GM06990 (cell line): ENCODE results near the gene AKAP6.

Experiments
- DNase-seq: peaks from one replicate; pipeline ENCODE4 v3.0.0-alpha.2; 2011; ENCODE audit not compliant: insufficient read length; ENCODE audit errors: extremely low read depth
- H3K27me3 ChIP-seq: replicated peaks from 2 replicates; pipeline ENCODE4 v1.6.0; 2011; ENCODE audit warnings: low read length; ENCODE audit not compliant: control insufficient read depth, insufficient read depth
- H3K36me3 ChIP-seq: 2 replicates; pipeline ENCODE4 v1.5.1; 2011; ENCODE audit warnings: low read length; ENCODE audit not compliant: control insufficient read depth, insufficient read depth
- H3K4me3 ChIP-seq: replicated peaks from 2 replicates; pipeline ENCODE4 v1.5.1; 2011; ENCODE audit warnings: low read depth, mild to moderate bottlenecking, control low read depth, low read length
- TF ChIP-seq, protein P1 (sequence below): IDR thresholded peaks from 2 replicates; pipeline ENCODE4 v1.5.1; 2011; ENCODE audit warnings: low read length, control low read depth, mild to moderate bottlenecking, inconsistent platforms; ENCODE audit not compliant: insufficient read depth, poor library complexity, severe bottlenecking

AKAP6 gene

DNA sequence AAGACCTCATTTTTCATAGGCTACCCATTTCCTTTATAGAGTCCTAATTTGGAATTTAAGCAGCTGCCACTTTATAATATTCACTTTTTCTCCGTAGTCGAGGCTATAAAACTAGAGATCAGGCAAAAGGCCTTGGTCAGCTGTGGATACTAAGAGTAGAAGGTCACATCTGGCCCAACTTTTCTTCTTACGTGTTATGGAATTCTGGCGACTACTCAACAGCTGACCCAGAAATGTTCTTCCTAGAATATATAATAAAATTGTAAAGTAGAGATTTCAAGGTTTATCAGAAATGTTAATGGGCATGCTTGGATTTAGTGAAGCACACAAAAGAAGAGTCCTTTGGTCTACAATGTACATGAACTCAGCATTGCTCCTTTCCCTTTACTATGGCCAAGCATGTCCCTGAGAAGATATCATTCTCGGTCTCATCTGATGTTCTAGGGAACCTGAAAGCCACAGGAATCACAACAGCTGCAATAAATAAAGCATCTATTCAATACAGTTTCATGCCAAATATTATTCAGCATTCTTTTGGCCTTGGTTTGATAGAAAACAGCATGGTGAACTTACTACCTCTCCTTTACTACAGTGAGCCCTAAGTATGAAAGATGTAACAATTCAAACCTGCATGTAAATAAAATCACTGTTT lies 348.2 kb downstream of the AKAP6 start:
- DNase-seq, result no peak
- TF ChIP-seq, protein P1, sequence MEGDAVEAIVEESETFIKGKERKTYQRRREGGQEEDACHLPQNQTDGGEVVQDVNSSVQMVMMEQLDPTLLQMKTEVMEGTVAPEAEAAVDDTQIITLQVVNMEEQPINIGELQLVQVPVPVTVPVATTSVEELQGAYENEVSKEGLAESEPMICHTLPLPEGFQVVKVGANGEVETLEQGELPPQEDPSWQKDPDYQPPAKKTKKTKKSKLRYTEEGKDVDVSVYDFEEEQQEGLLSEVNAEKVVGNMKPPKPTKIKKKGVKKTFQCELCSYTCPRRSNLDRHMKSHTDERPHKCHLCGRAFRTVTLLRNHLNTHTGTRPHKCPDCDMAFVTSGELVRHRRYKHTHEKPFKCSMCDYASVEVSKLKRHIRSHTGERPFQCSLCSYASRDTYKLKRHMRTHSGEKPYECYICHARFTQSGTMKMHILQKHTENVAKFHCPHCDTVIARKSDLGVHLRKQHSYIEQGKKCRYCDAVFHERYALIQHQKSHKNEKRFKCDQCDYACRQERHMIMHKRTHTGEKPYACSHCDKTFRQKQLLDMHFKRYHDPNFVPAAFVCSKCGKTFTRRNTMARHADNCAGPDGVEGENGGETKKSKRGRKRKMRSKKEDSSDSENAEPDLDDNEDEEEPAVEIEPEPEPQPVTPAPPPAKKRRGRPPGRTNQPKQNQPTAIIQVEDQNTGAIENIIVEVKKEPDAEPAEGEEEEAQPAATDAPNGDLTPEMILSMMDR, result no peak
- Histone ChIP-seq H3K4me3 (no peak overlapping the region), H3K36me3 (no peaks in the 10 kb centered on the region), H3K27me3 (no peaks in the 10 kb centered on the region)

DNA sequence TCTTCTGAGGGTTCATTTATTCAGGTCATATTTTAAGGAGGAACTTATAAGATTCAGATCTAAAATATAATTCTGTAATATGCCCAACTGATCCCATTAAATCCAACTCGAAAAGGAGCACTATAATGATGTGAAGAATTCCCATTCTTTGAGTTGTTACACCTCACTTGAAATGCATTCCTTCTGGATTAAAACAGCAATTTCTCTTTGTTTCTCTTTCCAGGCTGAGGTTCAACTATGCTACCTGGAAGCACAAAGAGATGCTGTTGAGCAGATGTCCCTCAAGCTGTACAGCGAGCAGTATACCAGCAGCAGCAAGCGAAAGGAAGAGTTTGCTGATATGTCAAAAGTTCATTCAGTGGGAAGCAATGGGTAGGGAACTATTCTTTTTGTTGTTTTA lies 349.0 kb downstream of the AKAP6 start:
- Histone ChIP-seq H3K27me3 (no peaks in the 10 kb centered on the region), H3K4me3 (no peak overlapping the region), H3K36me3 (no peaks in the 10 kb centered on the region)
- DNase-seq, result no peak
- TF ChIP-seq, protein P1, result no peak

DNA sequence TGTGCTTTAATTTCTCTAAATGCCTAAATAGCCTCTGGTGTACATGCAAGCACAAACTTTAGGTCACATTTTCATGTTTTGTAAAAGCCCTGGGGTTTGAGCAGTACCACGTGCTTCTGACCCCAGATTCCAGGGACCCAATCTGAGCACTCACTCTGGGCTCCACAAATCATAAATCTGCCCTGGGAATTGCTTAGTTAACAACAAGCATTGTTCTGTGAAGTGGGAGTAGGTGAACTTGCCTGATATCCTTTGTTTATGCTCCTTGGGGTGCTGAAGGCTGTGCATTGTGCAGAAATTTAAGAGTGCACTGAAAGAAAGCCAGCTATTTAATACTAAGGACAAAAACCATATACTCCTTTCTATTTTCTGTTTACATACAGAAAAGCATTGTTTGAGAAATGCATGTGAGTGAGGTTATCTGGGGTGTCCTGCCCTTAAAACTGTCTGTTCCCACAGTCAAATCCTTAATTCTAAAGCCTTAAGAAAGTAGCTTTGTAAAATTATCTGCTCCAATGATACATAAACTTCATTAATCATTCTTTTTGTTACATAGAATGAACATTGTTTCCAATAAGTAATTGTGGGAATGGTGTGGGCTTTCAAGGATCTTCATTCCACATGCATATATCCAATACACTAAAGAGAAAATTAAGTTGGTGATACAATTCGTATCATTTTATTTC lies 351.0 kb downstream of the AKAP6 start:
- Histone ChIP-seq H3K27me3 (no peaks in the 10 kb centered on the region), H3K36me3 (no peaks in the 10 kb centered on the region), H3K4me3 (no peak overlapping the region)
- TF ChIP-seq, protein P1, result no peak
- DNase-seq, result no peak

DNA sequence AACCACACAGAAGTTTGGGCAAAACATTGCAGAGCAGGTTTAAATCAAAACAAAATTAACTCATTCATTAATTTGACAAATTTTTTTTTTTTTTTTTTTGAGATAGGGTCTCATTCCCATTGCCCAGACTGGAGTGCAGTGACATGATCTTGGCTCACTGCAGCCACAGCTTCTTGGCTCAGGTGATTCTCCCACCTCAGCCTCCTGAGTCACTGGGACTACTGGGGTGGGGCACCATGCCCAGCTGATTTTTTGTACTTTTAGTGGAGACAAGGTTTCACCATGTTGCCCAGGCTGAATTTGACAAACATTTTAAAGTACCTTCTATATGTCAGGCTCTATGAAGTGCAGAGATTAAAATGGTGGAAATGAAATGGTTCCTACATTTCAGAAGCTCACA lies 352.5 kb downstream of the AKAP6 start:
- TF ChIP-seq, protein P1, result no peak
- Histone ChIP-seq H3K36me3 (no peaks in the 10 kb centered on the region), H3K27me3 (no peaks in the 10 kb centered on the region), H3K4me3 (no peak overlapping the region)
- DNase-seq, result no peak

DNA sequence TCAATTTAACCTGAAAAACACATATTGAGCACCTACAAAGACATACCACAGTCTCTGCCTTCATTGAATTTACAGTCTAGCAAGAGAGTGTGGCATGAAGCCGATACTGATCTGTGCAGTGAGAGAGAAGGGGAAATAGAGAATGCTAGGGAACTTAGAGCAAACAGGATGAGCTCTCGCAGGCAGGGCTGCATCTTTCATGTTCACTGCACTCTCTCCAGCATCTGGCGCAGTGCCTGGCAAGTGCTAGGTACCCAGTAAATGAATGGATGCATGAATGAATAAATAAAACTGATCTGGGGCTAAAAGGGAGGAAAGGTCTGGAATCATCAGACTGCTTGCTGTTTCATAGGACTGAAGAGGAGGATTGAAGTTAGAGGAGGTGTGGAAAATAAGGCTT lies 353.1 kb downstream of the AKAP6 start:
- no peaks in the 10 kb centered on the region for H3K36me3 ChIP-seq

More for the DNA sequence above, 353.1 kb downstream of the AKAP6 start:
- DNase-seq, result no peak
- H3K4me3 ChIP-seq, result no peak overlapping the region
- H3K27me3 ChIP-seq, result no peaks in the 10 kb centered on the region
- TF ChIP-seq, protein P1, result no peak
